B cell (primary cell): Measurements from ENCODE around the gene SPEG.

ENCODE experiments used
- CTCF ChIP-seq: fragments of 200-600 bp; IDR thresholded peaks from one replicate; pipeline ENCODE4 v1.8.0; 2022; ENCODE audit warnings: antibody characterized with exemption, mild to moderate bottlenecking
- EZH2 ChIP-seq: IDR thresholded peaks from 2 replicates; pipeline ENCODE4 v1.6.1; 2012; ENCODE audit warnings: borderline replicate concordance, low read depth, mild to moderate bottlenecking, moderate library complexity, low read length; ENCODE audit not compliant: insufficient read depth, poor library complexity, severe bottlenecking

GRCh38 chr2:219517954-219518778 is 83.5 kb downstream of the SPEG start:
- TF ChIP-seq CTCF (no peak), EZH2 (no peak)
